ENCODE measurements around the gene TADA3. TPM values are rescaled to one million over a fixed set of nuclear protein-coding genes. Genes with fewer than 3 reads are reported as not detected.
A peak's percentile ranks its signal among the peaks of the same experiment; 100 is the strongest.

TADA3 gene
- 65.0 and 68.7 TPM in 2 replicates for total RNA-seq (2014; rRNA removed; shearing (Covaris generic))

DNA sequence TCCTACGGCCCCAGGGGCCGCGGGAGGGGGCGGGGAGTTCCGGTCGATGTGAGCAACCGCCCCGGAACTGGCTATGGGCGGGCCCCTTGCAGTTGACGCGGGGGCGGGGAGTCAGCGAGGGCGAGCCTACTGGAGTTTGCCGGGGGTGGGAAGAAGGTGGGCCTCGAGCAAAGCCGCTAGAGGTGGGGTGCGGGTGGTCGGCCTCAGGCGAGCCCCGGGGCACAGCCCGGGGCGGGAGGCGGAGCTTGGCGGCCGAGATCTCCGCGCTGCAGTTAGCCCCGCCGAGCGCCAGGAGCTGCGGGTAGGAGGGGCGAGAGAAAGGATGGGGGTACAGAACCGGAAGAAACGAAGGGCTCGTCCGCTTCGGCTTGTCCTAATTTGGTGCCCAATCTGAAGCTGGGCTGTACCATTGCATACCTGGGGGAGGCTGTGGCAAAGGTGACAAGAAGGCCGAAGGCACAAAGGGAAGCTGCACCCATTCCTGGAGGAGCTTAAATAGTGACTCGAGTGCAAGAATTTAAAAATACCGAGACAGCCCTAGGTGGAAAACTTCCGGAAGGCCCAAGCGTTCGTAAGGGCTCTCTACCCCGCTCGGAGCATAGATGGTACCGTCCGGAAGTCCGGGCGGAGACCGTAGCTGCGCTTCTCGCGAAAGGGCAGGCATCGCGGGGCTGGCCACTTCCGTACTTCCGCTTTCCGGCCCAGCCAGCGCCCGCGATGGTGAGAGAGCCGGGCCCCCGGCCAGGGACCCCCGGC is at the start of gene TADA3, which contains the start of gene ARPC4:
Gene TADA3 (minus strand): TSS at position 69 of the 756 bp plus-strand sequence. CDS start 1,007 bp downstream, outside the sequence.
Gene ARPC4 (plus strand): TSS at position 678 of the 756 bp plus-strand sequence. CDS start 40 bp downstream, at position 718.
- DNase-seq (ENCODE audit: low spot score), result peak; percentile 91

GRCh38 chr3:9841015-9841414 is 48.7 kb upstream of the TADA3 start:
- no peak for DNase-seq (ENCODE audit: low spot score)

GRCh38 chr3:9838856-9839255 is 46.6 kb upstream of the TADA3 start:
- DNase-seq (ENCODE audit: low spot score), result no peak

DNA sequence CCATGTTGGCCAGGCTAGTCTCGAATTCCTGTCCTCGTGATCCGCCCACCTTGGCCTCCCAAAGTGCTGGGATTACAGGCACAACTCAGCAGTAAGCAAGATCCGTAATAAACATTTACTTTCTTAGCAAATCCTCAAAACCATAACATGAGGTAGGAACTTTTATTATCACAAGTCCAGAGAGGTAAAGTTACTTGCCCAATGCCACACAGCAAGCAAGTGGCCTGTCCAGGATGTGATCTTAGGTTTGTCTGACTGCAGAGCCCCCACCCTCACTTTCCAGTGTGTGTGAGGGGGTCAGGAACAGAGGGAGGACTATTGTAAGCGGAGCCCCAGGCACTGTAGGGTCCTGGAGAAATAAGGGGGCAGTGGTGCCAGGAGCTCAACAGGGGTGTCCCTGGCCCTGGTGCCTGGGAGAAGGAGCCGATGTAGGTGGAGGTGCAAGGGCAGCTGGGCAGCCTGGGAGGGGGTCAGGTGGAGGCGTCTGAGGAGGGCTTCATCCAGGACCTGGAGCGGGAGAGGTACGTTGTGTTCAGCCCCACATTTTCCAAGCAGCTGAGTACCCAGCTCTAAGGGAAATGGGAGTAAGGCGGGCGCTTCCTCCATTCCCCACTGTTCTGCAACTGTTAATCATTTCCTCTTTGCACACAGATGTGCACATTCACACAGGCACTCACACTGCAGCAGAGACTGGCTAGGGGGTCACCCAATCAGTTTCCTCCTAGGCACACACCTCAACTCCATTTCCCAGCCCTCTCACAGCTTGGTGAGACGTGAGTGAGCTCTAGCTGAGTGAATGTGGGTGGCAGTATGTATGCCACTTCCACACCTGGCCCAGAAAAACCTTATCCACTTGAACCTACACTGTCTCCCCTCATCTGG is 45.7 kb upstream of the TADA3 start:
- DNase-seq (ENCODE audit: low spot score), result no peak

GRCh38 chr3:9834520-9835380 is 42.5 kb upstream of the TADA3 start:
- DNase-seq (ENCODE audit: low spot score), result no peak

DNA sequence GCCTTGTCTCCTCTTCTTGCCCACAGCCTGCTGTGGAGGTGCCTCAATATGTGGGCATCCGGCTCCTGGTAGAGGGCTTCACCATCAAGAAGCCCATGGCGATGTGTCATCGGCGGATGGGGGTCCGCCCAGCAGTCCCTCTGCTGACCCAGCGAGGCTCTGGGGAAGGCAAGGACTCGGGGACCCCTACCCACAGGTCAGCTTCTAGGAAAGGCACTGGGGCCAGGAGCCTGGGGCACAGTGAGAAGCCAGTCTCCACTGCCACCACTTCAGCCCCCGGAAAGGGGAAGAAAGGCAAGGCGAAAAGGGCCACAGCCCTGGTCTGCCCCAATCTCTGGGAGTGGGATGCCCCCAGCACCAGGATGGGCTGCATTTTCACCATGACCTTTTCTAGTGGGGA is 40.8 kb upstream of the TADA3 start:
- no peak for DNase-seq (ENCODE audit: low spot score)

DNA sequence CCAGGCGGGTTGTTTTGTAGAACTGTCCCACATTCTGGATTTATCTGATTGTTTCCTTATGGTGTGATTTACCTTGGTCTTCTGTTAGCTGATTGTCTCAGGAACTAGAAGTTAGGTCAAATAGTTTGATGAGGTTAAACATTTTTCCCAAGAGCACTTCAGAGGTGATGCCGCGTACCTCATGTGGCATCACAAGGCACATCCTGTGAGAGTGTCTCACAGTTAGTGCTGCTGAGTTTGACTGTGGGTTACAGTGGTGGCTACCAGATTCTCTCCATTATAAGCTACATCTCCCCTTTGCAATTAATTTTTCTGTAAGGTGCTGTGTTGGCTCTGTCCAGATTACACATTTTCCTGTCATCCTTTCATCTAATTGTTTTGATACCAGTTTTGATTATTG is 39.0 kb upstream of the TADA3 start:
- DNase-seq (ENCODE audit: low spot score), result no peak

DNA sequence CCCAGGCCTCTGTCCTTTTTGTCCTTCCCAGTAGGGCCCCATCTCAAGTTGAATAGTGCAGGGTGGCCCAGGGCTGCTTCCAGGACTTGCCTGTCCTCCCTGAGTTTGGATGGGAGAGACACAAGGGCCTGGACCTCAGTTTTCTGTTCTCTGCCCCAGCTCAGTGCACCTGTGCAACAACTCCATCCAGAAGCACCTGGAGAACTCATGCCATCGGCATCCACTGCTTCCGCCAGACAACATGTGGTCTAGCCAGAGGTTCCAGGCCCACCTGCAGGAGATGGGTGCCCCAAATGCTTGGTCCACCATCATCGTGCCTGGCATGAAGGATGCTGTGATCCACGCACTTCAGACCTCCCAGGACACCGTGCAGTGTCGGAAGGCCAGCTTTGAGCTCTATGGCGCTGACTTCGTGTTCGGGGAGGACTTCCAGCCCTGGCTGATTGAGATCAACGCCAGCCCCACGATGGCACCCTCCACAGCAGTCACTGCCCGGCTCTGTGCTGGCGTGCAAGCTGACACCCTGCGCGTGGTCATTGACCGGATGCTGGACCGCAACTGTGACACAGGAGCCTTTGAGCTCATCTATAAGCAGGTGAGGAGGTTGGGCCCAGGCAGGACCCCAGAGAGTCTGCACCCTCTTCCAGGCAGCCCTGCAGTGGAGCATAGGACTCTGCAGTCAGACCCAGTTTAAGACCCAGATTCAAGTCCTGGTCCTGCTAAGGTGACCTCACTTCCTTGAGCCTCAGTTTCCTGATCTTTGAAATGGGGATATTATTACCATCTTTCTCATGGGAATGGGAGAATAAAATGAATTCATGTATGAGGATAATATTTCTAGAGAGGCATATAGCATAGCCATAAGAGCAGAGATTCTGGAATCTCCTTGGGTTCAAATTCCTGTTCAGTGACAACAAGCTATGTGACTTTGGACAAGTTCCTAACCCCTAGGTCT is 36.8 kb upstream of the TADA3 start:
- DNase-seq (ENCODE audit: low spot score), result no peak

DNA sequence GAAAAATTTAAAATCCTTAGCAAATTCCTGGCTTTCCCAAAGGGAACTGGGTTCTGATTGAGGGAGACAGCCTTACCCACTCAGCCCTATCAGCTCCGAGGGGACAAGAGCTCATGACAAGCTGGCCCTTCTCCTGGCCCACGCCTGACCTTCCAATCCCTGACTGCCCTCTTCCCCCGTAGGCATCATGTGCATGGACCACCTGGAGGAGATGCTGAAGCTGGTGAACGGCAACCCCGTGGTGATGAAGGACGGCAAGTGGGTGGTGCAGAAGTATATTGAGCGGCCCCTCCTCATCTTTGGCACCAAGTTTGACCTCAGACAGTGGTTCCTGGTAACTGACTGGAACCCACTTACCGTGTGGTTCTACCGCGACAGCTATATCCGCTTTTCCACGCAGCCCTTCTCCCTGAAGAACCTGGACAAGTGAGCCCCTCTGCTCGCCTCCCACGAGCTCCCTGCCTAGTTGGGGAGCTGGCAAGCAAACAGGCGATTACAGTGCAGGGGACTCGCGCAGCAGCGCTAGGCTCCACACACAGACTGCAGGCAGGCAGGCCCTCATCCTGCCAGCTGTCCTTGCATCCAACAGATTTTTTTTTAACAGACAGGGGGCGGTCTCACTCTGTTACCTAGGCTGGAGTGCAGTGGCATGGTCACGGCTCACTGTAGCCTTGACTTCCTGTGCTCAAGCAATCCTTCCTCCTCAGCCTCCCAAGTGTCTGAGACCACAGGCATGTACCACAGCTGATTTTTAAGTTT is 34.7 kb upstream of the TADA3 start:
- peak; percentile 45 for DNase-seq (ENCODE audit: low spot score)

GRCh38 chr3:9825451-9826040 is 33.3 kb upstream of the TADA3 start:
- no peak for DNase-seq (ENCODE audit: low spot score)

- peak; percentile 34 for DNase-seq (ENCODE audit: low spot score)
Observed at GRCh38 chr3:9820946-9821345, 28.7 kb upstream of the TADA3 start.

DNA sequence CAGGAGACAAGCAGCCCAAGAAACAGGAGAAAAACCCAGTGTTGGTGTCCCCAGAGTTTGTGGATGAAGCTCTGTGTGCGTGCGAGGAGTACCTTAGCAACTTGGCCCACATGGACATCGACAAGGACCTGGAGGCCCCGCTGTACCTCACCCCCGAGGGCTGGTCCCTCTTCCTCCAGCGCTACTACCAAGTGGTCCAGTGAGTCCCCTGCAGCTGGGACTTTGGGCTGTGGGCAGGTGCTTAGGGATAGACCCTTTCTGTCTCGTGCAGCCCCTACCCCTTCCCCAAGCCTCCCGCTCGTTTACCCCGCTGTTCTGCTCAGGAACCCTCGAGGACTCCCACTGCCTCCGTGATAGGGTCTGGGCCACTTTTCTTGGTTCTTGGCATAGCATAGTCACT is 28.3 kb upstream of the TADA3 start:
- no peak for DNase-seq (ENCODE audit: low spot score)

- no peak for DNase-seq (ENCODE audit: low spot score)
Observed at GRCh38 chr3:9818666-9819335, 26.5 kb upstream of the TADA3 start.

GRCh38 chr3:9817436-9817835 is 25.2 kb upstream of the TADA3 start:
- DNase-seq (ENCODE audit: low spot score), result no peak

- no peak for DNase-seq (ENCODE audit: low spot score)
Observed at GRCh38 chr3:9815986-9816385, 23.7 kb upstream of the TADA3 start.

DNA sequence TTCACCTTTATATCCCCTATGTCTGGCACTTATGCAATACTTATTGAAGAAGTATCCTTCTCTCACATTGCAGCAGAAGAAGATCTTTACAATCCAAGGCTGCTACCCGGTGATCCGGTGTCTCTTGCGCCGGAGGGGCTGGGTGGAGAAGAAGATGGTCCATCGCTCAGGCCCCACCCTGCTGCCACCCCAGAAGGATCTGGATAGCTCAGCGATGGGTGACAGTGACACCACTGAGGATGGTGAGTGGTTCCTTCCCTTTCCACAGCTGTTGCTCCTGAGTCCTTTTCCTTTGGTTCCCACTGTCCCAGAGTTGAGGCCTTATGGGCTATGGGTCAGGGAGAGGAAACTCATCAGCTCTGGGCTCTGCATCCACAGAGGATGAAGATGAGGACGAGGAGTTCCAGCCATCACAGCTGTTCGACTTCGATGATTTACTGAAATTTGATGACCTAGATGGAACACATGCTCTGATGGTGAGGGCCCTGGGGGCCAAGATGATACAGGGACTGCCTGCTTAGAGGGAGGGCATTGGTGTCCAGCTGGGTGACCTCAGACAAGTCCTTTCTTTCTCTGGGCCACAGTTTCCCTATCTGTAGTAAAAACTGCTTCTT is 20.7 kb upstream of the TADA3 start:
- no peak for DNase-seq (ENCODE audit: low spot score)

- DNase-seq (ENCODE audit: low spot score), result no peak
Observed at GRCh38 chr3:9810846-9811245, 18.6 kb upstream of the TADA3 start.

GRCh38 chr3:9810433-9810770 is 18.1 kb upstream of the TADA3 start:
- DNase-seq (ENCODE audit: low spot score), result no peak
